K562 (cell line): ENCODE measurements around the gene RHOC. TPM values are rescaled to one million over a fixed set of nuclear protein-coding genes. Genes with fewer than 3 reads are reported as not detected.

Source experiments
- ARID1B ChIP-seq: fragments of 450-650 bp; IDR thresholded peaks from 2 replicates; pipeline ENCODE4 v1.6.1; 2016; ENCODE audit warnings: antibody characterized with exemption, mild to moderate bottlenecking, inconsistent platforms
- BACH1 ChIP-seq: fragments of 200-800 bp; sonication (Bioruptor generic); IDR thresholded peaks from 2 replicates; pipeline ENCODE4 v1.6.1; 2016; ENCODE audit warnings: missing genetic modification characterization, missing compliant biosample characterization
- CHD2 ChIP-seq: IDR thresholded peaks from 2 replicates; pipeline ENCODE4 v1.6.1; 2011; ENCODE audit warnings: low read depth, low read length
- EZH2 ChIP-seq: IDR thresholded peaks from 2 replicates; pipeline ENCODE4 v1.6.1; 2012; ENCODE audit warnings: low read depth, mild to moderate bottlenecking, inconsistent platforms, low read length, borderline replicate concordance
- GTF2A2 ChIP-seq: IDR thresholded peaks from 2 replicates; pipeline ENCODE4 v1.6.1; 2016; ENCODE audit warnings: mild to moderate bottlenecking, missing genetic modification characterization, missing compliant biosample characterization
- GTF2E2 ChIP-seq: fragments of 200-800 bp; sonication (Bioruptor generic); IDR thresholded peaks from 2 replicates; pipeline ENCODE4 v1.6.1; 2016; ENCODE audit warnings: missing genetic modification characterization, missing compliant biosample characterization
- HDAC3 ChIP-seq: fragments of 450-650 bp; IDR thresholded peaks from 2 replicates; pipeline ENCODE4 v1.6.1; 2018; ENCODE audit warnings: borderline replicate concordance, mild to moderate bottlenecking, moderate library complexity; ENCODE audit not compliant: partially characterized antibody
- HNRNPH1 ChIP-seq: fragments of 200-400 bp; formaldehyde crosslinking; optimal IDR thresholded peaks from 2 replicates; pipeline ENCODE3; 2017; ENCODE audit warnings: low read depth, mild to moderate bottlenecking, low read length, moderate library complexity
- HNRNPUL1 ChIP-seq: fragments of 200-400 bp; formaldehyde crosslinking; IDR thresholded peaks from 2 replicates; pipeline ENCODE4 v1.6.1; 2017; ENCODE audit warnings: low read length
- NCOR1 ChIP-seq: fragments of 450-650 bp; IDR thresholded peaks from 2 replicates; pipeline ENCODE4 v1.6.1; 2016; ENCODE audit warnings: mild to moderate bottlenecking, moderate library complexity
- NR2C2 ChIP-seq, 2 experiments: fragments of 200-800 bp in 1 of 2; sonication (Bioruptor generic) in 1 of 2; sonication (generic) in 1 of 2; formaldehyde crosslinking in 1 of 2; IDR thresholded peaks; 2 replicates each; pipeline versions ENCODE4 v1.6.1 to v1.8.0; 2016 to 2022; ENCODE audit warnings: mild to moderate bottlenecking in 1 of 2, missing compliant biosample characterization in 1 of 2, missing genetic modification characterization in 1 of 2, missing genetic modification reagents in 1 of 2
- PML ChIP-seq: IDR thresholded peaks from 2 replicates; pipeline ENCODE4 v1.6.1; 2012; ENCODE audit warnings: low read length, inconsistent platforms
- POLR2AphosphoS2 ChIP-seq: IDR thresholded peaks from 2 replicates; pipeline ENCODE4 v1.6.1; 2012; ENCODE audit warnings: low read length, improper control_type of control experiment
- RBM17 ChIP-seq: fragments of 200-400 bp; formaldehyde crosslinking; IDR thresholded peaks from 2 replicates; pipeline ENCODE4 v1.6.1; 2017; ENCODE audit warnings: low read depth, mild to moderate bottlenecking, low read length, borderline replicate concordance
- RBM34 ChIP-seq: fragments of 200-400 bp; formaldehyde crosslinking; IDR thresholded peaks from 2 replicates; pipeline ENCODE4 v1.6.1; 2018; ENCODE audit warnings: low read length, borderline replicate concordance; ENCODE audit not compliant: insufficient read depth
- RFX7 ChIP-seq: fragments of 250-450 bp; sonication (Bioruptor Pico); IDR thresholded peaks from 2 replicates; pipeline ENCODE4 v1.5.1; 2021; ENCODE audit warnings: mild to moderate bottlenecking
- TAF15 ChIP-seq: fragments of 200-400 bp; formaldehyde crosslinking; IDR thresholded peaks from 2 replicates; pipeline ENCODE4 v1.6.1; 2017; ENCODE audit warnings: mild to moderate bottlenecking, low read depth, low read length, moderate library complexity
- YY1 ChIP-seq, 3 experiments: IDR thresholded peaks; 2 replicates each; pipeline ENCODE4 v1.6.1; 2011; ENCODE audit warnings: low read length in 2 of 3, mild to moderate bottlenecking in 2 of 3, moderate library complexity in 2 of 3, borderline replicate concordance in 1 of 3, control low read depth in 1 of 3, low read depth in 1 of 3; ENCODE audit not compliant: insufficient read depth in 3 of 3, insufficient replicate concordance in 2 of 3, control insufficient read depth in 1 of 3, insufficient read length in 1 of 3; ENCODE audit errors: extremely low read depth in 1 of 3
- ZBTB17 ChIP-seq: fragments of 450-650 bp; formaldehyde crosslinking; IDR thresholded peaks from 2 replicates; pipeline ENCODE4 v1.4.0; 2020; ENCODE audit warnings: mild to moderate bottlenecking
- ZC3H11A ChIP-seq: IDR thresholded peaks from 2 replicates; pipeline ENCODE4 v1.6.1; 2012; ENCODE audit warnings: low read depth, low read length, improper control_type of control experiment
- ZNF75A ChIP-seq: fragments of 450-650 bp; formaldehyde crosslinking; IDR thresholded peaks from 2 replicates; pipeline ENCODE4 v1.4.0; 2020; ENCODE audit warnings: mild to moderate bottlenecking
- polyA plus RNA-seq, 8 experiments: library from polyadenylated mRNA; depleted of rRNA in 4 of 8; stranded (reverse) in 5 of 8; unstranded in 3 of 8; fragments of >200 nt; fragmentation: Nextera tagmentation in 2 of 8; fragmentation: Illumina TruSeq in 1 of 8; extraction: Ambion mirVana in 2 of 8; extraction: Trizol in 1 of 8; gene quantifications; 2 replicates each; pipeline versions ENCODE4 v1.2.1 to v1.2.3, GENCODE V29; 2011 to 2014; ENCODE audit warnings: inconsistent platforms in 1 of 8, missing spikeins in 1 of 8
- total RNA-seq, 7 experiments: library from RNA; depleted of rRNA in 6 of 7; stranded (reverse); fragments of >200 nt in 6 of 7; fragmentation: Illumina TruSeq in 2 of 7; extraction: Trizol in 2 of 7; gene quantifications; 2 replicates each; pipeline versions ENCODE4 v1.2.1 to v1.2.3, GENCODE V29; 2011 to 2021; ENCODE audit warnings: low replicate concordance in 1 of 7
- TF ChIP-seq, protein P1 (sequence below): fragments of 450-650 bp; IDR thresholded peaks from 2 replicates; pipeline ENCODE4 v1.6.1; 2014; ENCODE audit warnings: low read depth, mild to moderate bottlenecking, moderate library complexity, borderline replicate concordance
- TF ChIP-seq, protein P2 (sequence below): sonication (generic); IDR thresholded peaks from 2 replicates; pipeline ENCODE4 v1.6.1; 2016
- TF ChIP-seq, protein P3 (sequence below): IDR thresholded peaks from 2 replicates; pipeline ENCODE4 v1.6.1; 2012; ENCODE audit warnings: low read depth, low read length, improper control_type of control experiment, borderline replicate concordance

The RHOC gene
- total and polyA plus RNA-seq, 9 of the 15 experiments (the other 6 are each of a cell fraction or from before 2014, with no cell fraction given) = 35.2 to 364 (median 204) TPM

DNA sequence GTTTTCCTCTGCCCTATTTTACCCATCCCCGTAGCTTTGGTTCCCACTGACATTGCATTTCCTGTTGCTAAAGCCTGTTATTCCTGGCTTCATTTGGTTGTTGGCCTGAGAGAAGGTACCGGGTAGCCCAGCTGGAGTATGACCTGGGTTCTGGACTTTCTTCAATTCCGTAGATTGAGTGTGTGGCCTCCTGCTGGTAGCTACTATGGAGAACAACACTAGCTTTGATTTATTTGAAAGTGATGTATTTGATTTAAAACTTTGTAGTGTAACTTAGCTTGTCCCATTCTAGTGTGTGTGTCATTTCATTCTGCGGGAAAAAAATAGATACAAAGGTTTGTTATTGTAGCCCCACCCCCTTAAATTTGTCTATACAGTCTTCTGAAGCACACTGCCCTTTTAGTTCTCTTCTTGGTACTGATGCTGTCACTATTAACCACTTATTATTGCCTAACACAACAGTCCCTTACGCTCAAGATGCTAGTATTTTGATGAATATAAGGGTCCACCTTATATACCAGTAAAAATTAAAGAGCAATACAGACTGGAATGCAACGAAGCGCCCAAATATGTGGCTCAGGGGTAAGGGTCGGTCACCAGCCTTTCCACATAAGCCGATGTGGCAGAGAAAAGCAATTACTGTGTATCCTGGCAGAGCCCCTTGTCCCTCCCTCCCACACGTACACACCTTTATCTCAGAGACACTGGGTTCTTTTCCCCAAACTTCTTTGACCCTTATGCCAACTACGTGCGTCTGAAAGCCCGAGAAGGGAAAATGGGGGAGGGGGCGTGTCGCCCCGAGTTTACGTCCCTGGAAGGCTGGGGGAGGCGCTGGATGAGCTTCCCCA is 33.1 kb downstream of the RHOC start (continued):
- no peak for TF ChIP-seq EZH2
- no peak for TF ChIP-seq CHD2
- TF ChIP-seq, protein P1, sequence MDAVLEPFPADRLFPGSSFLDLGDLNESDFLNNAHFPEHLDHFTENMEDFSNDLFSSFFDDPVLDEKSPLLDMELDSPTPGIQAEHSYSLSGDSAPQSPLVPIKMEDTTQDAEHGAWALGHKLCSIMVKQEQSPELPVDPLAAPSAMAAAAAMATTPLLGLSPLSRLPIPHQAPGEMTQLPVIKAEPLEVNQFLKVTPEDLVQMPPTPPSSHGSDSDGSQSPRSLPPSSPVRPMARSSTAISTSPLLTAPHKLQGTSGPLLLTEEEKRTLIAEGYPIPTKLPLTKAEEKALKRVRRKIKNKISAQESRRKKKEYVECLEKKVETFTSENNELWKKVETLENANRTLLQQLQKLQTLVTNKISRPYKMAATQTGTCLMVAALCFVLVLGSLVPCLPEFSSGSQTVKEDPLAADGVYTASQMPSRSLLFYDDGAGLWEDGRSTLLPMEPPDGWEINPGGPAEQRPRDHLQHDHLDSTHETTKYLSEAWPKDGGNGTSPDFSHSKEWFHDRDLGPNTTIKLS = 0 out of 2 replicates have a peak, but pooled peaks have one; percentile 21
- peak; percentile 97 for TF ChIP-seq POLR2AphosphoS2
- no peak for TF ChIP-seq HNRNPH1
- TF ChIP-seq NR2C2 (CRISPR knock-in tag; IDR thresholded peaks at IDR 0.05) = no peak
- no peak for TF ChIP-seq NR2C2 (tag; IDR thresholded peaks at IDR 0.05)
- TF ChIP-seq YY1 (IDR thresholded peaks at IDR 0.05; ENCODE audit: borderline replicate concordance in 1 of 3, control insufficient read depth in 1 of 3, extremely low read depth in 1 of 3, insufficient read depth in 3 of 3, insufficient read length in 1 of 3, insufficient replicate concordance in 2 of 3, low read depth in 1 of 3, low read length in 2 of 3) = peak in 1 of 3 experiments; percentile 50
- peak; percentile 51; the same call in 1 of the 2 replicates for TF ChIP-seq HNRNPUL1
- TF ChIP-seq GTF2A2 = no peak
- TF ChIP-seq ZBTB17 (CRISPR knock-in tag) = no peak
- TF ChIP-seq TAF15 = no peak
- no peak for TF ChIP-seq RBM17
- peak; percentile 55; the same call in 1 of the 2 replicates for TF ChIP-seq PML
- TF ChIP-seq RBM34 = no peak
- no peak for TF ChIP-seq ZNF75A (CRISPR knock-in tag)
- TF ChIP-seq, protein P2, sequence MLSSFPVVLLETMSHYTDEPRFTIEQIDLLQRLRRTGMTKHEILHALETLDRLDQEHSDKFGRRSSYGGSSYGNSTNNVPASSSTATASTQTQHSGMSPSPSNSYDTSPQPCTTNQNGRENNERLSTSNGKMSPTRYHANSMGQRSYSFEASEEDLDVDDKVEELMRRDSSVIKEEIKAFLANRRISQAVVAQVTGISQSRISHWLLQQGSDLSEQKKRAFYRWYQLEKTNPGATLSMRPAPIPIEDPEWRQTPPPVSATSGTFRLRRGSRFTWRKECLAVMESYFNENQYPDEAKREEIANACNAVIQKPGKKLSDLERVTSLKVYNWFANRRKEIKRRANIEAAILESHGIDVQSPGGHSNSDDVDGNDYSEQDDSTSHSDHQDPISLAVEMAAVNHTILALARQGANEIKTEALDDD = no peak
- TF ChIP-seq GTF2E2 = 0 out of 2 replicates have a peak, but pooled peaks have one; percentile 3
- TF ChIP-seq ZC3H11A = no peak
- peak; percentile 39 for TF ChIP-seq HDAC3
- no peak for TF ChIP-seq BACH1 (tag)
- no peak for TF ChIP-seq RFX7 (CRISPR knock-in tag)
- TF ChIP-seq NCOR1 = 0 out of 2 replicates have a peak, but pooled peaks have one; percentile 13
- TF ChIP-seq ARID1B = no peak
- TF ChIP-seq, protein P3, sequence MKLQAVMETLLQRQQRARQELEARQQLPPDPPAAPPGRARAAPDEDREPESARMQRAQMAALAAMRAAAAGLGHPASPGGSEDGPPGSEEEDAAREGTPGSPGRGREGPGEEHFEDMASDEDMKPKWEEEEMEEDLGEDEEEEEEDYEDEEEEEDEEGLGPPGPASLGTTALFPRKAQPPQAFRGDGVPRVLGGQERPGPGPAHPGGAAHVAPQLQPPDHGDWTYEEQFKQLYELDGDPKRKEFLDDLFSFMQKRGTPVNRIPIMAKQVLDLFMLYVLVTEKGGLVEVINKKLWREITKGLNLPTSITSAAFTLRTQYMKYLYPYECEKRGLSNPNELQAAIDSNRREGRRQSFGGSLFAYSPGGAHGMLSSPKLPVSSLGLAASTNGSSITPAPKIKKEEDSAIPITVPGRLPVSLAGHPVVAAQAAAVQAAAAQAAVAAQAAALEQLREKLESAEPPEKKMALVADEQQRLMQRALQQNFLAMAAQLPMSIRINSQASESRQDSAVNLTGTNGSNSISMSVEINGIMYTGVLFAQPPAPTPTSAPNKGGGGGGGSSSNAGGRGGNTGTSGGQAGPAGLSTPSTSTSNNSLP = 0 out of 2 replicates have a peak, but pooled peaks have one; percentile 56
